ENCODE data around the gene ANKLE2.

Gene ANKLE2

DNA sequence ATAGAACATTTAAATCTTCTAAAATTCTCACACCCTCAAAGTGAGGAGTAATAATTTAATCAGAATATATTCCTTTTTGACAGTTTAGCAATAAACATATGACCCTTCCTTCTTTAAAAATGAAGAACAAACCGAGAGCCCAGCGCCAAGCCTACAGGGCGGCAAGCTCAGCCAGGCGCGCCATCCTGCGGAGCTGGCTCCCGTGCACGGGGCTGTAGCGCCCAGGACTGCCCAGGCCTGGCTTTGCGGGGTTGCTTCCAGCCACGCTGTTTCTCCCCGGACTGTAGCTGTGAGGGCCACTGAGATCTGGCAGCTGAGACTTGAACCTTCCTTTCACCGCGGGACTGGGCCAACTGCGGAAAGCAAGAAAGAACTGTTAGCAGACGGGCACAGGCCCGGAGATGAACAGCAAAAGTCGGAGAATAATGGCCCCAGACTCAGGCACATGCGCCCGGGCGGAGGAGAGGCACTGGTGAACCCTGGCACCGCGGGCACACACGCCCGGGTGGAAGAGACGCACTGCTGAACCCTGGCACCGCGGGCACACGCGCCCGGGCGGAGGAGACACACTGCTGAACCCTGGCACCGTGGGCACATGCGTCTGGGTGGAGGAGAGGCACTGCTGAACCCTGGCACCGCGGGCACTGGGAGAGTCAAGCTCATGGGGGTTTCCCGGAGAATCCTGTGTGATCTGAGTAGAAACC is 34.4 kb downstream of the ANKLE2 start:
- no peaks in the 10 kb centered on the region for H3K4me1 Mint-ChIP-seq (ENCODE audit: low read depth)

GRCh38 chr12:132726386-132726785 is 35.2 kb downstream of the ANKLE2 start:
- intact Hi-C loops (cut with micrococcal nuclease) = no loop called here
- no peaks in the 10 kb centered on the region for H3K27me3 Mint-ChIP-seq
- H3K27ac Mint-ChIP-seq = no peak overlapping the region
- H3K4me3 Mint-ChIP-seq = no peak overlapping the region
- no peaks in the 10 kb centered on the region for H3K4me1 Mint-ChIP-seq (ENCODE audit: low read depth)
- H3K36me3 Mint-ChIP-seq (ENCODE audit: low read depth) = peaks cover 100% of the 10 kb centered on the region
- H3K9me3 Mint-ChIP-seq = no peaks in the 10 kb centered on the region

More for the DNA sequence above, 34.4 kb downstream of the ANKLE2 start:
- Mint-ChIP-seq H3K27ac (no peak overlapping the region), H3K27me3 (no peaks in the 10 kb centered on the region), H3K36me3 (ENCODE audit: low read depth) (peaks cover 100% of the 10 kb centered on the region), H3K4me3 (no peak overlapping the region), H3K9me3 (no peaks in the 10 kb centered on the region)
- intact Hi-C loops (cut with micrococcal nuclease) = no loop called here

DNA sequence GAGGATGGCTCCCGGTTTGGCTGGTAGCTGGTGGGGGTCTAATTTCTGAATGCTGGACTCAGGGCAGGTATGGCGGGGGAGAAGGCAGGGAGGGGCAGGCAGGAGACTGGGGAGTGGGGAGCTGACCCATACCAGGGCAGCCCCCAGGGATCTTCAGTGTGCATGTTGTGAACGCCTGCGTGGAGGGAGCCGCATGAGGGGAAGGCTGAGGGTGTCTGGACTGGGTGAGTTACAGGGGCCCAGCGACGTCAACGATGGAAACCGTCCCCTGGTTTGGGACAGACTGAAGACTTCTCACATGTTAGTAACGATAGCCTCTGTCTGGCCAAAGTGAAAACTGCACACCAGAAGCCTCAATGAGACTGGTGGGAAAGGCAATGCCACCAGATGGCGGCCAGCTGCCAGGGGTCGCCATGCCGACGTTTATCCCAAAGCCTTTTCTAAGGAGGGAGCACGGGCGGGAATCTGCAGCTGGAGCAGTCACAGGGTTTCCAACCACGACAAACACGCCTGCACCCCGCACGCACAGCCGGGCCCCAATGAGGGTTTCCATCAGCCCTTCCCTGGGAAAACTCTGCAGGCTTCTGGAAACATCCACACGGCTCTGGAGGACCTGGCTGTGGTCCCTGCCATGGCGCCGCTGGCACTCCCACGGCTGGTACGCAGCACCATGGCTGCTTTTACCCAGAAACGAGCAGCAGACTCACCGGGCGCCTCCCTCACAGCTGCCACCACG is 37.0 kb downstream of the ANKLE2 start:
- H3K4me3 Mint-ChIP-seq = no peak overlapping the region
- no peaks in the 10 kb centered on the region for H3K9me3 Mint-ChIP-seq
- no peak overlapping the region for H3K27ac Mint-ChIP-seq
- H3K27me3 Mint-ChIP-seq = no peaks in the 10 kb centered on the region
- H3K36me3 Mint-ChIP-seq (ENCODE audit: low read depth) = peaks cover 100% of the 10 kb centered on the region
- no peaks in the 10 kb centered on the region for H3K4me1 Mint-ChIP-seq (ENCODE audit: low read depth)
- intact Hi-C loops (cut with micrococcal nuclease) = no loop called here

DNA sequence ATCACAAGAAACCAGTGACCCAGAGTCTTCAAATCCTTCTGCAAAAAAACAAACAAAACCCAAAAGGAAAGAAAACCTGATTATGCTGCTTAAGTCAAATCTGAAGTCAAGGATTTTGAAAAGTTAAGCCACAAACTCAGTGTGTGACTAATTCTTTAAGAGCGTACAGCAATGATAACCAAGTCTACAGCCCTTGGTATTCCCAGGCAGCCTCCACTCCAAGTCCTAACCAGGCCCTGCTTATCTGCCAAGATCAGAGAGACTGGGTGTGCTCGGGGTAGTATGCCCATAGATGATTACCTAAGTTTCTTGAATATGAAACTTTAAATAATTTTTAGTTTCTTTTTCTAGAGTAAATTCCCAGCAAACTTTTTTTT is 37.9 kb downstream of the ANKLE2 start:
- Mint-ChIP-seq H3K4me1 (ENCODE audit: low read depth) (no peaks in the 10 kb centered on the region), H3K27me3 (no peaks in the 10 kb centered on the region), H3K4me3 (no peak overlapping the region), H3K9me3 (no peaks in the 10 kb centered on the region), H3K36me3 (ENCODE audit: low read depth) (peaks cover 100% of the 10 kb centered on the region), H3K27ac (peak overlapping the region; percentile 17)
- intact Hi-C loops (cut with micrococcal nuclease) = no loop called here

DNA sequence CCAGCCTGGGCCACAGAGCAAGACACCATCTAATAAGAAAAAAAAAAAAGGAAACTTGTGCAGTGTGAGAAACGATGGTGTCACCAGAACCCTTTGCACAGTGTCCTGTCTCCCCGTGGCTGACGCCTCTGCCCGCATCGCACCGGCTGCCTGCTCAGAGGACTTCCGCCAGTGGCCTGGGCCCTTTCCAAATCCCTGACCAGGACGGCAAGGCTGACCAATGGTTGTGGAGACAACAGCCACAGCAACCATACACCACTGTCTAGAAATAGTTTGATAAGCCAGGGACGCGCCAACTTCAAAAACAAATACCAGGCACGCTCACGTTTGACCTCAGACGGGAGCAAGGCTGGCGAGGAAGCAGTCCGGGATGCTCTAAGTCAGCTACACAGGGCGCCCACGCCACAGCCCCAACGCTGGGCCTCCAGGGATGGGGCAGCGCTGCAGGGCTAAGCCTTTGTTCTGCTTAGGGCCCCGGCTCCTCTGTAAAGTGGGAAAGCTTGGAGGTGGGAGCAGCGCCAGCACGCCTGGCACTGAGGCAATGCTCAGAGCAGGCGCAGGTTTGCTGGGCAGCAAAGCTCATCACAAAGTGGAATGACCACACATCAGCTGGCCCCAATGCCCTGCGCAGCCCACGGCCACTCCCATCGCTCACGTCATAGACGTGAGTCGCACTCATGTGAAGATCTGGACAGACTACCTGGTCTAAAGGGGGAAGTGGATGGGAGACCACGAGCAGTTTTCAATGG is 38.4 kb downstream of the ANKLE2 start:
- no peaks in the 10 kb centered on the region for H3K9me3 Mint-ChIP-seq
- peaks cover 100% of the 10 kb centered on the region for H3K36me3 Mint-ChIP-seq (ENCODE audit: low read depth)
- no peak overlapping the region for H3K4me3 Mint-ChIP-seq
- H3K27me3 Mint-ChIP-seq = no peaks in the 10 kb centered on the region
- H3K27ac Mint-ChIP-seq = peak overlapping the region; percentile 17
- intact Hi-C loops (cut with micrococcal nuclease) = no loop called here
- no peaks in the 10 kb centered on the region for H3K4me1 Mint-ChIP-seq (ENCODE audit: low read depth)

GRCh38 chr12:132720606-132721345 is 40.9 kb downstream of the ANKLE2 start:
- no peaks in the 10 kb centered on the region for H3K9me3 Mint-ChIP-seq
- intact Hi-C loops (cut with micrococcal nuclease) = no loop called here
- H3K27me3 Mint-ChIP-seq = no peaks in the 10 kb centered on the region
- H3K36me3 Mint-ChIP-seq (ENCODE audit: low read depth) = peaks cover 100% of the 10 kb centered on the region
- H3K4me1 Mint-ChIP-seq (ENCODE audit: low read depth) = no peaks in the 10 kb centered on the region
- no peak overlapping the region for H3K27ac Mint-ChIP-seq
- H3K4me3 Mint-ChIP-seq = no peak overlapping the region

- Mint-ChIP-seq H3K4me3 (no peak overlapping the region), H3K4me1 (ENCODE audit: low read depth) (no peaks in the 10 kb centered on the region), H3K9me3 (no peaks in the 10 kb centered on the region), H3K27ac (no peak overlapping the region), H3K27me3 (no peaks in the 10 kb centered on the region), H3K36me3 (ENCODE audit: low read depth) (peaks cover 100% of the 10 kb centered on the region)
- intact Hi-C loops (cut with micrococcal nuclease) = no loop called here
Measured at GRCh38 chr12:132719954-132720324, 41.7 kb downstream of the ANKLE2 start.

- Mint-ChIP-seq H3K27me3 (no peaks in the 10 kb centered on the region), H3K4me3 (no peak overlapping the region), H3K4me1 (ENCODE audit: low read depth) (no peaks in the 10 kb centered on the region), H3K27ac (no peak overlapping the region), H3K9me3 (no peaks in the 10 kb centered on the region), H3K36me3 (ENCODE audit: low read depth) (peaks cover 100% of the 10 kb centered on the region)
- intact Hi-C loops (cut with micrococcal nuclease) = no loop called here
Measured at GRCh38 chr12:132719141-132719953, 42.3 kb downstream of the ANKLE2 start.

- no peaks in the 10 kb centered on the region for H3K4me1 Mint-ChIP-seq (ENCODE audit: low read depth)
- H3K27ac Mint-ChIP-seq = no peak overlapping the region
- intact Hi-C loops (cut with micrococcal nuclease) = no loop called here
- no peaks in the 10 kb centered on the region for H3K27me3 Mint-ChIP-seq
- peaks cover 100% of the 10 kb centered on the region for H3K36me3 Mint-ChIP-seq (ENCODE audit: low read depth)
- H3K9me3 Mint-ChIP-seq = no peaks in the 10 kb centered on the region
- no peak overlapping the region for H3K4me3 Mint-ChIP-seq
Measured at GRCh38 chr12:132718644-132719043, 43.0 kb downstream of the ANKLE2 start.

GRCh38 chr12:132717531-132718387 is 43.9 kb downstream of the ANKLE2 start:
- Mint-ChIP-seq H3K27me3 (no peaks in the 10 kb centered on the region), H3K4me3 (no peak overlapping the region), H3K9me3 (no peaks in the 10 kb centered on the region), H3K36me3 (ENCODE audit: low read depth) (peaks cover 97% of the 10 kb centered on the region), H3K27ac (no peak overlapping the region), H3K4me1 (ENCODE audit: low read depth) (peaks cover 8% of the 10 kb centered on the region)
- intact Hi-C loops (cut with micrococcal nuclease) = no loop called here

GRCh38 chr12:132717011-132717410 is 44.6 kb downstream of the ANKLE2 start:
- Mint-ChIP-seq H3K9me3 (no peaks in the 10 kb centered on the region), H3K27ac (no peak overlapping the region), H3K4me3 (no peak overlapping the region), H3K36me3 (ENCODE audit: low read depth) (peaks cover 90% of the 10 kb centered on the region), H3K27me3 (no peaks in the 10 kb centered on the region), H3K4me1 (ENCODE audit: low read depth) (peaks cover 13% of the 10 kb centered on the region)
- intact Hi-C loops (cut with micrococcal nuclease) = no loop called here

DNA sequence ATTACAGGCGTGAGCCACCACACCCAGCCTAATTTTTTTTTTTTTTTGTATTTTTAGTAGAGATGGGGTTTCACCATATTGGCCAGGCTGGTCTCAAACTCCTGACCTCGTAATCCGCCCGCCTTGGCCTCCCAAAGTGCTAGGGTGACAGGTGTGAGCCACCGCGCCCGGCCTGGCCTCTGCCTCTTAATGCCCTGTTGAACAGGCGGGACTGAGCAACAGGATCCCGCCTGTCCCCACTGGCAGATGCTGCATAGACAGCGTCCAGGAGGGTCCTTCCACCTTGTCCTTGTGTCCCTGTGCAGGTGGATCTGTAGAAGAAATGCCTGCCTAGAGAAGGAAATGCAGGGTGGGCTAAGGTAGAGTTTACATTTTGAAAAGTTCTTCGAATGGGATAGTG is 45.3 kb downstream of the ANKLE2 start:
- H3K27me3 Mint-ChIP-seq = no peaks in the 10 kb centered on the region
- intact Hi-C loops (cut with micrococcal nuclease) = no loop called here
- peaks cover 83% of the 10 kb centered on the region for H3K36me3 Mint-ChIP-seq (ENCODE audit: low read depth)
- peaks cover 16% of the 10 kb centered on the region for H3K4me1 Mint-ChIP-seq (ENCODE audit: low read depth)
- no peaks in the 10 kb centered on the region for H3K9me3 Mint-ChIP-seq
- H3K4me3 Mint-ChIP-seq = no peak overlapping the region
- H3K27ac Mint-ChIP-seq = no peak overlapping the region
